ENCODE measurements around the gene ZGRF1. TPM values are rescaled to one million over a fixed set of nuclear protein-coding genes. Genes with fewer than 3 reads are reported as not detected.
"Not testable (repeated sequence)": the region's sequence is repeated elsewhere in the genome, so short reads cannot be mapped to it uniquely, and the experiment has no call there.

The ZGRF1 gene
- total RNA-seq, 1 donor from 2014 or later, result 2.7 TPM

DNA sequence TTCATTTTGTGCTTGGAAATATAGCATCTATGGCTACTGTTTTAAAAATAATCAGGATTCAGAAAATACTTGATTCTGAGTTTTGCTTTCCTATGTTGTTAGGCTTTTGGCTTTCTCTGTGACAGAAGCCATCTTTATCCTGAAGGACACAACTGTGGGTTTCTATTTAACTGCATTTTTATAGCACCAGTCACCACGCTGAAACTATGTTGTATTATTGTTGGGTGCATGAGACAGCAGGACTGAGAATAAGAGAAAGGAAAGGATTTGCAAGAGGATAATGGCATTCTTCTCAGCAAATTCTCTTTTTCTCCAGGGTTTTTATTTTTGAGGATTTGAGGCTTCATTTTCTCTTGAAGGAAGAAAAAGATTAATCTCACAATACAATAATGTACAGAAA is 110.6 kb downstream of the ZGRF1 start:
- H3K4me1 ChIP-seq, result peaks cover 22% of the 10 kb centered on the region

DNA sequence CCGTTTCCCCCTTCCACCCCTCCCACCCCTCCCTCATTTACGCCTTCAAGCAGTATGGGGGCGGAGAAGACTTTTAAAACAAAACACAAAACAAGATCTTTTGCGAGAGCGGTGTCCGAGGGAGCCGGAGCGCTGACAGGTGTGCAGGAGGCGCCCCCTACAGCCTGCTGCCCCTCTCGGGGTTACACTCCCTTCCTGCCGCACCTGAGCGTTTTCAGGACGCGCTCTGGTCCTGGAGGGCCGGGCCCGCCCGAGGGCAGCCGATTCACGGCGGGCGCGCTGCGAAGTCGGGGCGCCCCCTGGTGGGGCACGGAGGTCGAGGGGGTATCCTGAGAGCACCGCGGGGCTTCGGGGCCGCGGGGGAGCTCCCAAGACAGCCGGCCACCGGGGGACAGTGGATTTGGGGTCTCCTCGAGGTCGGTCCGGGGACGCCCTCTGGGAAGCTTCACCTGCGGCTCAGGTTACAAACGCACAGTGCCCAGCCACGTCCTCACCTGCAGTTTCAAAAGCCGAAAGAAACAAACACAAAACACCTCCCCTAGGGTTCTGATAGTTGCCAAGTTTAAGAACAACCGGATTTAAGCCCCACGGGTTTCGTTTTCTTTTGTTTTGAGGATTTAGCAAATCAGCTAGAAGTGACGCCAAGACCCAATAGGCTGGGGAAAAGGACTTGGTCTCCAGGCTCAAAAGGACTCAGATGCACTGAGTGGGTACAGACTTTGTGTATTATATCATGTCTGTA is 112.8 kb downstream of the ZGRF1 start:
- Histone ChIP-seq H3K4me3 (peak overlapping the region; percentile 50), H3K27ac (replicated peaks) (no peak overlapping the region), H3K36me3 (no peaks in the 10 kb centered on the region), H3K27me3 (ENCODE audit: low read depth) (peaks cover 84% of the 10 kb centered on the region), H3K9me3 (replicated peaks) (no peaks in the 10 kb centered on the region), H3K4me1 (peaks cover 25% of the 10 kb centered on the region)
- peak; percentile 36 for DNase-seq
- intact Hi-C loops (cut with micrococcal nuclease), result no loop called here
- TF ChIP-seq, protein P1, sequence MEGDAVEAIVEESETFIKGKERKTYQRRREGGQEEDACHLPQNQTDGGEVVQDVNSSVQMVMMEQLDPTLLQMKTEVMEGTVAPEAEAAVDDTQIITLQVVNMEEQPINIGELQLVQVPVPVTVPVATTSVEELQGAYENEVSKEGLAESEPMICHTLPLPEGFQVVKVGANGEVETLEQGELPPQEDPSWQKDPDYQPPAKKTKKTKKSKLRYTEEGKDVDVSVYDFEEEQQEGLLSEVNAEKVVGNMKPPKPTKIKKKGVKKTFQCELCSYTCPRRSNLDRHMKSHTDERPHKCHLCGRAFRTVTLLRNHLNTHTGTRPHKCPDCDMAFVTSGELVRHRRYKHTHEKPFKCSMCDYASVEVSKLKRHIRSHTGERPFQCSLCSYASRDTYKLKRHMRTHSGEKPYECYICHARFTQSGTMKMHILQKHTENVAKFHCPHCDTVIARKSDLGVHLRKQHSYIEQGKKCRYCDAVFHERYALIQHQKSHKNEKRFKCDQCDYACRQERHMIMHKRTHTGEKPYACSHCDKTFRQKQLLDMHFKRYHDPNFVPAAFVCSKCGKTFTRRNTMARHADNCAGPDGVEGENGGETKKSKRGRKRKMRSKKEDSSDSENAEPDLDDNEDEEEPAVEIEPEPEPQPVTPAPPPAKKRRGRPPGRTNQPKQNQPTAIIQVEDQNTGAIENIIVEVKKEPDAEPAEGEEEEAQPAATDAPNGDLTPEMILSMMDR (IDR thresholded peaks at IDR 0.05; ENCODE audit: borderline replicate concordance), result peak; percentile 74

More for the DNA sequence above, 110.6 kb downstream of the ZGRF1 start:
- intact Hi-C loops (cut with micrococcal nuclease), result no loop called here
- Histone ChIP-seq H3K27me3 (ENCODE audit: low read depth) (peaks cover 83% of the 10 kb centered on the region), H3K9me3 (replicated peaks) (no peaks in the 10 kb centered on the region), H3K27ac (replicated peaks) (no peak overlapping the region), H3K4me3 (no peak overlapping the region), H3K36me3 (no peaks in the 10 kb centered on the region)
- no peak for DNase-seq
- TF ChIP-seq, protein P1 (IDR thresholded peaks at IDR 0.05; ENCODE audit: borderline replicate concordance), result no peak

DNA sequence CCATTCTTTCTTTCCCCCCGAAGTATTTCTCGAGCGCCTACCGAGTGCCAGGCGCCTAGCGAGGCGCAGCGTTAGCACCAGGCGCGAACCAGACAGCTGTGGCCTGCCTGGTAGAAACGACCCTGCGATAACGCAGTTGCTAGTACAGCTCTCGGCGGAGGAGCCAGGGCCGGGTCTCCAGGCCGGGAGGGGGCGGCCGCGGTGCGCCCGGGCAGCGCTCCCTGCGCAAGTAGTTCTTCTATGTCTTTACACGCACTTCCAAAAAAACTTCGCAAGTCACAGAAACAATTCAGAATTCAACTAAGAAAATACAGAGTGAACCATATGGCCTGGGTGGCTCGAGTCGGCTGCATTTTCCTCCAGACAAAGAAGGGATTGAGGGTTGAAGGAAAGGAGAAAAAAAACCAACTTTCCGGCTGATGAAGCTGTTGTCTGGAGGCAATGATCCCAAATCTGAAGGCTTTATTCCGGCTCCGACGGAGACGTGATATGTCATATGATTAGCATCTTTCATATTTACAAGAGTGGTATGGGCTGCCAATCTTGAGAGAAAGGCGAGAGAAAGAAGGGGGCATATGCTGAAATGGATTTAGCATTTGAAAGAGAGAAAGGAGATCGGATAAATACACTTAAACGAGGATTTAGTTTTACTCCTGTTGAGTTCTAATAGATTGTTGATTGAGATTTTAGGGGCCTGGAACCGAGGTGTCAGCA is 113.5 kb downstream of the ZGRF1 start:
- intact Hi-C loops (cut with micrococcal nuclease), result no loop called here
- Histone ChIP-seq H3K4me3 (peak overlapping the region; percentile 50), H3K4me1 (peaks cover 25% of the 10 kb centered on the region), H3K36me3 (no peaks in the 10 kb centered on the region), H3K9me3 (replicated peaks) (no peaks in the 10 kb centered on the region), H3K27me3 (ENCODE audit: low read depth) (peaks cover 92% of the 10 kb centered on the region), H3K27ac (replicated peaks) (no peak overlapping the region)
- no peak for DNase-seq
- TF ChIP-seq, protein P1 (IDR thresholded peaks at IDR 0.05; ENCODE audit: borderline replicate concordance), result no peak

DNA sequence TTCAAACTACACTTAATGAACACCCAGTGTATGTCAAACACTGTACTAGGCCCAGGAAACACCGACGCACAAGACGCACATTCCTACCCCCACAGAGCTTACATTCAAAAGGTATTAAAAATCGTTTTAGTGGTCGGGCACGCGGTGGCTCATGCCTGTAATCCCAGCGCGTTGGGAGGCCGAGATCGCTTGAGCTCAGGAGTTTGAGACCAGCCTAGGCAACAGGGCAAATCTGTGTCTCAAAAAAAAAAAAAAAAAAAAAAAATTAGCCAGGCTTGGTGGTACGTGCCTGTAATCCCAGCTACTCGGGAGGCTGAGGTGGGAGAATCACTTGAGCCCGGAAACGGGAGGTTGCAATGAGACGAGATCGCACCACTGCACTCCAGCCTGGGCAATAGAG is 114.3 kb downstream of the ZGRF1 start:
- DNase-seq; H3K9me3 ChIP-seq (replicated peaks); intact Hi-C loops (cut with micrococcal nuclease); H3K36me3 ChIP-seq; H3K27ac ChIP-seq (replicated peaks): not testable (repeated sequence)
- H3K4me1 ChIP-seq, result peaks cover 29% of the 10 kb centered on the region
- H3K27me3 ChIP-seq (ENCODE audit: low read depth), result peaks cover 99% of the 10 kb centered on the region
- H3K4me3 ChIP-seq, result peak overlapping the region; percentile 50

DNA sequence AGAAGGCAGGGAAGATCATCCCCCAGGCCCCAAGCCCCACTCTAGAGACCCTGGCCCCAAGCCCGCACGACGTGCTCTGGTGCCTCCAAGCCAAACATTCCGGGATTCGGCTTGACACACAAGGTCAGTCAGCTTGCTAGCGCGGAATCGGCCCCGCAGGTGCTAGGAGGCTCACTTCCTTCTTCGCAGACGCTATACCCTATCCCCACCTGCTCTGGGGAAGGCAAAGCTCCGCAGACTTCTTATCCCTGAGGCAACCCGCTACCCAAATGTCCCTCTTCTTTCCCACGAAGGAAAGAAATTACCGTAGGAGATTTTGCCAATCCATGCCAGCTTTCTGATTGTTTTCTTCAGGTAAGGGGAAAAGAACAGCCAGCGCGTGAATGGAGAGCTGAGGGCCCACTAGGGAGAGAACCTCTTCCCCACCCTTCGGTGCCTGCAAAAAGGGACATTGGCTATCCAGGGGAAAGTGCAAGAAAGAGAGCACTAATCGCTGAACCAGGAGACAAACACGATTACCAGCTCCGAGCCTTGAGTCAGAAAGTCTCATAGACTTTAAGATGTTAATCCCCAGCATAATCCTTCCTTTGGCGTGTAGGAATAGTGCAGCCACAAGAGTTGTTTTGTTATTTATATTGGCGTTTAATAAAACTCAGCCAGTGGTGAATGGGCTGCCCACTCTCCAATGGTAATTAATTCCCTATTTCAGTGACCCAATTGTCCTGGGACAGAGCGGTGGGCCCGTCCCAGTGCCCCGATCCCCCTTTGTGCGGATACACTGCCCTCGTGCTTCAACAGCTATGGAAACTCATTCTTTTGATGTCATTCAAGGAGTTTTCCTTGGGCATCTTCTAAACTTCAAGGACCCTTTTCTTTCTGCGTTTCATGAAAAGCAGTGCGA is 115.3 kb downstream of the ZGRF1 start:
- peaks cover 100% of the 10 kb centered on the region for H3K27me3 ChIP-seq (ENCODE audit: low read depth)
- H3K36me3 ChIP-seq, result no peaks in the 10 kb centered on the region
- intact Hi-C loops (cut with micrococcal nuclease), result no loop called here
- TF ChIP-seq, protein P1 (IDR thresholded peaks at IDR 0.05; ENCODE audit: borderline replicate concordance), result no peak
- no peak overlapping the region for H3K27ac ChIP-seq (replicated peaks)
- DNase-seq, result no peak
- H3K9me3 ChIP-seq (replicated peaks), result no peaks in the 10 kb centered on the region
- H3K4me1 ChIP-seq, result peaks cover 39% of the 10 kb centered on the region
- no peak overlapping the region for H3K4me3 ChIP-seq

Data from left ventricle myocardium inferior (tissue), 1 donor.